Measurements from ENCODE around the gene PCDHGA2. TPM values are rescaled to one million over a fixed set of nuclear protein-coding genes. Genes with fewer than 3 reads are reported as not detected.

The PCDHGA2 gene
- total RNA-seq (2021): 0.66 to 0.96 TPM (median 0.94 TPM) in 3 replicates
- percentile 38 among the genes with signal in this experiment for Bru-seq, nascent RNA
- long read RNA-seq, experiment 1, full-length matches to known transcripts: 1 of 1 reads
- long read RNA-seq, experiment 1, partial matches to known transcripts: 0 of 1 reads
- long read RNA-seq, experiment 1, other reads (novel, unspliced or antisense): 0 of 1 reads
- long read RNA-seq, experiment 2: 0 reads
- long read RNA-seq, experiment 3: 0 reads

GRCh38 chr5:141338538-141339306, at the start of gene PCDHGA2:
Gene PCDHGA2 (plus strand): TSS chr5:141338760.
- Mint-ChIP-seq H3K36me3 (peaks cover 22% of the 10 kb centered on the region), H3K4me3 (peak within 1 kb of the TSS; percentile 30; the same call in 1 of the 2 replicates), H3K27me3 (ENCODE audit: low read depth) (no peaks in the 10 kb centered on the region; the same call in 1 of the 2 replicates), H3K9me3 (peaks cover 64% of the 10 kb centered on the region), H3K4me1 (peaks cover 1% of the 10 kb centered on the region; the same call in 1 of the 2 replicates), H3K27ac (no peak within 1 kb of the TSS)
- ATAC-seq: peak; percentile 78
- ChIA-PET POLR2A (interaction anchor here (1.6 kb wide), 1 partner anchor 18 kb away, joined by 8 read pairs; the partner anchor contains the start of gene TAF7), CTCF (interaction anchor here (0.8 to 2.5 kb wide), 38 partner anchors 9 to 299 kb away, joined by 3 to 33 read pairs (median 6); partner anchors contain the start of genes PCDHB10, PCDHB14, PCDHB15 and PCDHB16)
- TF ChIP-seq MLX (CRISPR knock-in tag; IDR thresholded peaks at IDR 0.05): no peak
- peak; percentile 30; the same call in 1 of the 2 replicates for TF ChIP-seq CTCF (IDR thresholded peaks at IDR 0.05)
- peak; percentile 60 for DNase-seq (ENCODE audit: low spot score)

- no peak for TF ChIP-seq NR1H2 (CRISPR knock-in tag; IDR thresholded peaks at IDR 0.05)
- no peak for TF ChIP-seq ZNF532 (CRISPR knock-in tag; IDR thresholded peaks at IDR 0.05; ENCODE audit: borderline replicate concordance)
- TF ChIP-seq AR (CRISPR knock-in tag; IDR thresholded peaks at IDR 0.05): no peak
- TF ChIP-seq ZNF512 (CRISPR knock-in tag; IDR thresholded peaks at IDR 0.05; ENCODE audit: borderline replicate concordance): no peak
- TF ChIP-seq NFE2L1 (CRISPR knock-in tag; IDR thresholded peaks at IDR 0.05): no peak
- no peak for TF ChIP-seq SOX15 (CRISPR knock-in tag; IDR thresholded peaks at IDR 0.05)
- no peak for TF ChIP-seq GRHL2 (CRISPR knock-in tag; IDR thresholded peaks at IDR 0.05; ENCODE audit: insufficient replicate concordance, severe bottlenecking)
- DNase-seq (ENCODE audit: low spot score): no peak
- Mint-ChIP-seq H3K27ac (no peak overlapping the region), H3K4me3 (no peak overlapping the region), H3K4me1 (no peaks in the 10 kb centered on the region), H3K27me3 (ENCODE audit: low read depth) (no peaks in the 10 kb centered on the region), H3K9me3 (peaks cover 3% of the 10 kb centered on the region; the same call in 1 of the 2 replicates), H3K36me3 (no peaks in the 10 kb centered on the region)
- no peak for ATAC-seq
- CTCF ChIA-PET: interaction anchor here (1.0 kb wide), 1 partner anchor 75 kb away, joined by 3 read pairs; the partner anchor contains the start of gene PCDHB14
- POLR2A ChIA-PET: no interaction called here
These were observed 40.2 kb upstream of the PCDHGA2 start for GRCh38 chr5:141298376-141298775.

All from WTC11 (cell line).